Heart right ventricle (tissue), 16 donors: ENCODE data around the gene FLAD1. TPM values are rescaled to one million over a fixed set of nuclear protein-coding genes. Genes with fewer than 3 reads are reported as not detected.

Experiments
- ATAC-seq, 8 donors: fragments of 200-7000 bp; cut with Tn5 transposase; one replicate each; pipeline ENCODE4 v1.9.1; 2020; ENCODE audit warnings: mild to moderate bottlenecking in 8 of 8, moderate library complexity in 8 of 8, moderate number of reproducible peaks in 1 of 8
- DNase-seq, 2 donors: peaks; one replicate each; pipeline ENCODE4 v3.0.0-alpha.2; 2020
- H3K27ac ChIP-seq, 10 donors: fragments of 200-600 bp; sonication (generic) in 2 of 10; one replicate each; pipeline versions ENCODE4 v1.5.0 to v1.8.0; 2020 to 2022; ENCODE audit warnings: mild to moderate bottlenecking in 3 of 10
- H3K27me3 ChIP-seq, 7 donors: fragments of 200-600 bp; one replicate each; pipeline ENCODE4 v1.8.0; 2021 to 2022; ENCODE audit warnings: mild to moderate bottlenecking in 2 of 7
- H3K36me3 ChIP-seq, 9 donors: fragments of 200-600 bp; sonication (generic) in 1 of 9; one replicate each; pipeline versions ENCODE4 v1.5.0 to v1.8.0; 2020 to 2022; ENCODE audit warnings: mild to moderate bottlenecking in 2 of 9
- H3K4me1 ChIP-seq, 9 donors: fragments of 200-600 bp; sonication (generic) in 1 of 9; one replicate each; pipeline versions ENCODE4 v1.5.0 to v1.8.0; 2020 to 2022; ENCODE audit warnings: mild to moderate bottlenecking in 4 of 9
- H3K4me3 ChIP-seq, 10 donors: fragments of 200-600 bp; sonication (generic) in 2 of 10; one replicate each; pipeline versions ENCODE4 v1.5.0 to v1.8.0; 2020 to 2022; ENCODE audit warnings: mild to moderate bottlenecking in 7 of 10, moderate library complexity in 2 of 10
- H3K9me3 ChIP-seq, 11 donors: fragments of 200-600 bp in 10 of 11; sonication (generic) in 2 of 11; one replicate each; pipeline versions ENCODE4 v1.5.0 to v1.8.0; 2013 to 2022; ENCODE audit warnings: mild to moderate bottlenecking in 2 of 11, control low read depth in 1 of 11, moderate library complexity in 1 of 11
- WGBS, 2 donors: extraction: QIAGEN DNeasy Blood & Tissue Kit; methylation state at CpG; one replicate each; pipeline ENCODE4 v1.1.7; 2013; ENCODE audit warnings: inconsistent platforms in 1 of 2; 5-methylcytosine and 5-hydroxymethylcytosine counted together
- intact Hi-C, 10 donors: fragments of 100-400 bp; cut with DNase I; formaldehyde crosslinking; loops; one replicate each; pipeline versions ENCODE4 v1.11.1 to v1.14.2; 2022
- polyA plus RNA-seq, 2 donors: library from polyadenylated mRNA; stranded (reverse); fragments of 200-250 nt; gene quantifications; one replicate each; pipeline ENCODE4 v1.2.3, GENCODE V29; 2013
- total RNA-seq, 10 donors: library from RNA; stranded (reverse); fragmentation: NEBNext Ultra II Directional in 3 of 10; extraction: Animal tissue kit (Norgen Biotek cat#: 25700) in 3 of 10; gene quantifications; one replicate each; pipeline versions ENCODE4 v1.2.1 to v1.2.4, GENCODE V29; 2021 to 2023
- TF ChIP-seq, protein P1 (sequence below), 9 donors: fragments of 200-600 bp; sonication (generic) in 2 of 9; IDR thresholded peaks; one replicate each; pipeline versions ENCODE4 v1.5.0 to v1.8.0; 2021 to 2022; ENCODE audit warnings: antibody characterized with exemption in 9 of 9, mild to moderate bottlenecking in 5 of 9, moderate library complexity in 1 of 9
- donor health status: Arrhythmogenic right ventricular cardiomyopathy.
- donor health status: ischemic (EF 13 %, LVEDD 7.1; RV severe dilation, severe dysfunction).
- donor health status: healthy with polysubstance abuse.
- donor health status: DM: no; HTN: yes; CAD: no.
- donor health status: DM: no; HTN: no; CAD: no.
- donor health status: ischemic (EF 25% LVEDD 6.9; RV normal size, moderate dysfunction).
- donor health status: ischemic (EF 25% LVEDD 5.7; RV mildly dilated, moderate dysfunction).
- donor health status: healthy.
- donor health status: DM: yes; HTN: yes; CAD: no.
- donor health status: Ischemic cardiomyopathy.
- donor health status: ischemic (EF 35%, LVEDD 5.7; RV mildly dilated, moderate dysfunction).
- donor health status: nonischemic (EF 11% LVEDD 7.7; RV severe dilation, severe dysfunction).
- donor health status: DM: yes; HTN: yes; CAD: no.
- donor health status: PGD.
- donor health status: ischemic (EF 29% LVEDD 5.4; RV normal size, mild dysfunction).
- donor health status: nonischemic (EF 23%, LVEDD 6.1; RV moderate dilation, normal function).

FLAD1 gene
- total and polyA plus RNA-seq, 12 donors: 20.1 to 41.6 (median 25.0) TPM

DNA sequence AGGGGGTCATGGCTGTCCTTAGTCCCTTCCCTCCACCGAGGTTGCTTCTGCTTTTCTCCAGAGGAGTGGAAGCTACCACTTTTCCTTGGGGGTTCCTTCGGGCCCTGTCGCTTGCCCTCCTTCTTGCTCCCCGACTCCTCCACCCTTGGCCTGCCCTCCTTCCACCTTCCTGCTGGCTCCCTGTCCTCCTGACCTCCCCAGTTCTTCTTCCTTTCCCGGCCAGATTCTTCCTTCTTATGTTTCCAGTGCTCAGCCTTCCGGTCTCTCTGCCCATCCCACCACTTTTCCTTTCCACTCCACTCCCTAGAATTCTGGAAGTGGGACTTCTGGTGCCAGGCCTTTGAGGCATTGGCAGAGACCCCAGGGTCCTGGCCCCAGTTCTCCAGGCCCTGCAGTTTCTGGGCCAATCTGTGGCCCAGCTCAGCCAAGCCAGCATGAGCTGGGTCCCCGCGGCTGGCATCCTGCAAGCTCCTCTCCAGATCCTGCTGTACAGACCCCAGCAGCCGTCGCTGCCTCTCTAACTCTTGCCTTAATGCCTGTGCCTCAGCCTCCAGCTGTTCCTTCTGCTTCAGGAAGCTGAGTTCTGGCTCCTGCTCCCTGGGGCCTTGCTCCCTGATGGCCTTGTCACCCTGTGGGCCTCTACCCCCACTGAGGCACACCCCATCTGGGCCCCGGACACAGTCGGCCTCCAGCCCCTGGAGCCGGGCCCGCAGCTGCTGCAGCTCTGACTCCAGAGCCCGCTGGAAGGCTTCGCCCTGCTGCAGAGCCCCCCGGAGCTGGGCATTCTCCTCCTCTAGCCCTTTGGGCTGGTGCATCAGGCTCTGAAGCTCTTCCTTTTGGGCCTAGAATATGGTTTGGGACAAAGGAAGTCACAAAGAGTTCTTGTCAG lies 36.9 kb upstream of the FLAD1 start:
- H3K4me3 ChIP-seq: no peak overlapping the region
- peak overlapping the region in 1 of 10 donors; percentile 16 for H3K27ac ChIP-seq
- no peaks in the 10 kb centered on the region for H3K27me3 ChIP-seq
- H3K36me3 ChIP-seq: peaks cover 0 to 59% (median 7%) of the 10 kb centered on the region in 9 donors
- 80 to 86% methylated on average over 17 of the region's 17 CpGs for WGBS, 2 donors
- H3K4me1 ChIP-seq: peaks cover 0 to 38% (median 21%) of the 10 kb centered on the region in 9 donors
- TF ChIP-seq, protein P1, sequence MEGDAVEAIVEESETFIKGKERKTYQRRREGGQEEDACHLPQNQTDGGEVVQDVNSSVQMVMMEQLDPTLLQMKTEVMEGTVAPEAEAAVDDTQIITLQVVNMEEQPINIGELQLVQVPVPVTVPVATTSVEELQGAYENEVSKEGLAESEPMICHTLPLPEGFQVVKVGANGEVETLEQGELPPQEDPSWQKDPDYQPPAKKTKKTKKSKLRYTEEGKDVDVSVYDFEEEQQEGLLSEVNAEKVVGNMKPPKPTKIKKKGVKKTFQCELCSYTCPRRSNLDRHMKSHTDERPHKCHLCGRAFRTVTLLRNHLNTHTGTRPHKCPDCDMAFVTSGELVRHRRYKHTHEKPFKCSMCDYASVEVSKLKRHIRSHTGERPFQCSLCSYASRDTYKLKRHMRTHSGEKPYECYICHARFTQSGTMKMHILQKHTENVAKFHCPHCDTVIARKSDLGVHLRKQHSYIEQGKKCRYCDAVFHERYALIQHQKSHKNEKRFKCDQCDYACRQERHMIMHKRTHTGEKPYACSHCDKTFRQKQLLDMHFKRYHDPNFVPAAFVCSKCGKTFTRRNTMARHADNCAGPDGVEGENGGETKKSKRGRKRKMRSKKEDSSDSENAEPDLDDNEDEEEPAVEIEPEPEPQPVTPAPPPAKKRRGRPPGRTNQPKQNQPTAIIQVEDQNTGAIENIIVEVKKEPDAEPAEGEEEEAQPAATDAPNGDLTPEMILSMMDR (IDR thresholded peaks at IDR 0.05): no peak
- ATAC-seq: no peak
- DNase-seq: no peak
- H3K9me3 ChIP-seq: no peaks in the 10 kb centered on the region
- intact Hi-C loops: no loop called here

DNA sequence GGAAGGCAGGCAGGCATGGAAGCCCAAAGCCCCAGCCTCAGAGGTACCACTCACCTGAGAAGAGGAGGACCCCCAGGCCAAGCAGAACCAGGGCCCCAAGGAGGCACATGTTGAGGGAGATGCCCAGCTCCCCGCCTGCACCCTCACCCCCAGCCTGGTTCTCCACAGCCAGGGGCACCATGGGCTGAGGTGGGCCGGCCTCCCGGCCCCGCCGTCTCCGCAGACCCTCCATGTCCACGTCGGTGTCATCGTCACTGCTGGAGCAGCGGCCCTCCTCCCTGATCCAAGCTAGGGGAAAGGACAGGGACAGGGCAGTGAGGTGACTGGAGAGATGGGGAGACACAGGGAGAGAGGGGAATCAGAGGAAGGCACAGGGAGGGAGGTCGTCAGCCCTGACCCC lies 35.1 kb upstream of the FLAD1 start:
- H3K4me3 ChIP-seq: no peak overlapping the region
- no peak overlapping the region for H3K27ac ChIP-seq
- ATAC-seq (no peak), DNase-seq (no peak)
- 95 to 97% methylated on average over 11 of the region's 11 CpGs for WGBS, 2 donors
- TF ChIP-seq, protein P1 (IDR thresholded peaks at IDR 0.05): no peak
- peaks cover 0 to 64% (median 7%) of the 10 kb centered on the region in 9 donors for H3K36me3 ChIP-seq
- H3K9me3 ChIP-seq: no peaks in the 10 kb centered on the region
- intact Hi-C loops: no loop called here
- peaks cover 0 to 31% (median 26%) of the 10 kb centered on the region in 9 donors for H3K4me1 ChIP-seq
- H3K27me3 ChIP-seq: no peaks in the 10 kb centered on the region

DNA sequence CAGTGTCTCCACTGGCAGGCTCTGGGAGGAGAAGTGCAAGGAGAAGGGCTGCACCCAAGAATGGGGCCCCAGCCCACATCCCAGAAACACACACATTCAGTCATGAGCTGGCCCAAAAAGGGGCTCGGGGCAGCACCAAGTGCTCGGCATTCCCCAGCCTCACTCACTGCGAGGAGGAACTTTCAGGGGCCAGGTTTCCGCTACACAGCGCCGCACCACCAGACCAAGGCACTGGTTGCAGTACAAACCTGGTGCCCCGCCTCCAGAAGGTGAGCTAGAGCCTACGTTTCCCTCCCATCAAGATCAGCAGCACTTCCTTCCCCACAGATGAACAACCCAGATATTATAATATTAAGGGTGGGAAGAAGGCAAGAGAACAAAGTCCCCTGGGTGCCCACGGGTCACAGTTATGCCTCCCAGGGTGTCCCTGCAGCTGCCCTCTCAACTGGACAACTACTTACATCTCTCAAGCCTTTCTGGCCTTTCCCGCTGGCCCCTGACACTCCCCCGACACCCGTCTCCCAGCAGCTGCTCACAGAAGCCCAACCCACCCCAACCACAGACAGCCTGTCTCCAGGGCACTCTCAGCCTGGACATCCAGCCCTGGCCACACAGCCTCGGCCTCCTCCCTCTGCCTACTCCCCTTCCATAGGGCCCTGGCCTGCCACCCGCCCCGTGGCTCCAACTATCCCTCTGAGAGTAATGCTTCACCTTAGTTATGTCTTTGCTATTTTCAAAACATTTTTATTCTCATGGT lies 31.1 kb upstream of the FLAD1 start:
- no peaks in the 10 kb centered on the region for H3K9me3 ChIP-seq
- TF ChIP-seq, protein P1 (IDR thresholded peaks at IDR 0.05): no peak
- H3K4me1 ChIP-seq: peaks cover 15 to 48% (median 43%) of the 10 kb centered on the region in 9 donors
- peaks cover 0 to 42% (median 5%) of the 10 kb centered on the region in 9 donors for H3K36me3 ChIP-seq
- DNase-seq (no peak), ATAC-seq (no peak)
- intact Hi-C loops: loop anchor here in 1 of 10 donors (10.0 kb wide), 1 partner anchor 63 kb away; no protein-coding TSS in a partner anchor
- 78 to 80% methylated on average over 15 of the region's 15 CpGs for WGBS, 2 donors
- peak overlapping the region in 1 of 10 donors; percentile 61 for H3K27ac ChIP-seq
- no peaks in the 10 kb centered on the region for H3K27me3 ChIP-seq
- peak overlapping the region in 1 of 10 donors; percentile 15 for H3K4me3 ChIP-seq

DNA sequence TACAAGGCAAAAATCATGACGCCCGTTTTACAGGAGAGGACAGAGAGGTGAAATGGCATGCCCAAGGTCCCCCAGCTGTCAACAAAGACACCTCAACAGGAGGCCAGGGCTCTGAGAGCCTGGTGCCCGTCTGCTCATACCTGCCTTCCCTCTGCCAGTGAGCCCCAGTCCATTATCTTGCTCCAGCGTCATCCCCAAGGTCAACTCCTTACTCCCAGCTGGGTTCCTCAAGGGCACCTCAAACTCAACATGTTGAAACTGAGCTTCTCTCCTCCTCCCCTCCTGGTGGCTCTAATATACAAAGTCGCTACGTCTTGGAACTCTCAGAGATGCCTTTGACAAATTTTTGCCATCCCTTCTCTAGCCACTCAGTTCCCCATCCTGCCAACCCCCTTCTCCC lies 30.5 kb upstream of the FLAD1 start:
- DNase-seq (no peak), ATAC-seq (no peak)
- no peak overlapping the region for H3K4me3 ChIP-seq
- intact Hi-C loops: loop anchor here in 1 of 10 donors (10.0 kb wide), 1 partner anchor 62 kb away; no protein-coding TSS in a partner anchor
- 75 to 80% methylated on average over 6 of the region's 6 CpGs for WGBS, 2 donors
- H3K4me1 ChIP-seq: peaks cover 15 to 53% (median 48%) of the 10 kb centered on the region in 9 donors
- peak overlapping the region in 1 of 10 donors; percentile 61 for H3K27ac ChIP-seq
- TF ChIP-seq, protein P1 (IDR thresholded peaks at IDR 0.05): no peak
- no peaks in the 10 kb centered on the region for H3K27me3 ChIP-seq
- H3K36me3 ChIP-seq: peaks cover 0 to 37% (median 5%) of the 10 kb centered on the region in 9 donors
- H3K9me3 ChIP-seq: no peaks in the 10 kb centered on the region
